Sigmoid colon (tissue), 4 donors: ENCODE data around the gene PRRT4.

ENCODE experiments used
- CTCF ChIP-seq, 4 experiments: fragments of 450-650 bp in 3 of 4; fragments of 200-600 bp in 1 of 4; IDR thresholded peaks; one replicate each; pipeline ENCODE4 v1.5.1; 2016 to 2019; ENCODE audit warnings: antibody characterized with exemption in 4 of 4, mild to moderate bottlenecking in 3 of 4, moderate library complexity in 2 of 4
- POLR2AphosphoS5 ChIP-seq, 4 donors: sonication (generic); formaldehyde crosslinking; IDR thresholded peaks; one replicate each; pipeline ENCODE4 v1.6.1; 2017; ENCODE audit warnings: antibody characterized with exemption in 4 of 4

- TF ChIP-seq CTCF (IDR thresholded peaks at IDR 0.05) (no peak), POLR2AphosphoS5 (IDR thresholded peaks at IDR 0.05) (no peak)
Measured at GRCh38 chr7:128396357-128396756, 34.9 kb upstream of the PRRT4 start.
